PFSK-1 (cell line): ENCODE data around the gene DAAM1.
A peak's percentile ranks its signal among the peaks of the same experiment; 100 is the strongest.

Experiments used
- POLR2AphosphoS5 ChIP-seq: IDR thresholded peaks from 2 replicates; pipeline ENCODE4 v1.6.1; 2012; ENCODE audit warnings: low read depth, mild to moderate bottlenecking, control low read depth, low read length, moderate library complexity
- SIN3A ChIP-seq: IDR thresholded peaks from 2 replicates; pipeline ENCODE4 v1.6.1; 2012; ENCODE audit warnings: mild to moderate bottlenecking, low read length, moderate library complexity, borderline replicate concordance; ENCODE audit not compliant: insufficient read depth
- TAF1 ChIP-seq: IDR thresholded peaks from 2 replicates; pipeline ENCODE4 v1.6.1; 2012; ENCODE audit warnings: low read length, control low read depth, borderline replicate concordance; ENCODE audit not compliant: insufficient read depth
- TF ChIP-seq, protein P1 (sequence below), 2 experiments: IDR thresholded peaks; 2 replicates each; pipeline versions ENCODE4 v1.6.1 to v1.8.0; 2011 to 2012; ENCODE audit warnings: low read depth in 2 of 2, low read length in 2 of 2, control low read depth in 1 of 2, inconsistent platforms in 1 of 2, mild to moderate bottlenecking in 1 of 2, moderate library complexity in 1 of 2; ENCODE audit not compliant: insufficient read depth in 1 of 2

DNA sequence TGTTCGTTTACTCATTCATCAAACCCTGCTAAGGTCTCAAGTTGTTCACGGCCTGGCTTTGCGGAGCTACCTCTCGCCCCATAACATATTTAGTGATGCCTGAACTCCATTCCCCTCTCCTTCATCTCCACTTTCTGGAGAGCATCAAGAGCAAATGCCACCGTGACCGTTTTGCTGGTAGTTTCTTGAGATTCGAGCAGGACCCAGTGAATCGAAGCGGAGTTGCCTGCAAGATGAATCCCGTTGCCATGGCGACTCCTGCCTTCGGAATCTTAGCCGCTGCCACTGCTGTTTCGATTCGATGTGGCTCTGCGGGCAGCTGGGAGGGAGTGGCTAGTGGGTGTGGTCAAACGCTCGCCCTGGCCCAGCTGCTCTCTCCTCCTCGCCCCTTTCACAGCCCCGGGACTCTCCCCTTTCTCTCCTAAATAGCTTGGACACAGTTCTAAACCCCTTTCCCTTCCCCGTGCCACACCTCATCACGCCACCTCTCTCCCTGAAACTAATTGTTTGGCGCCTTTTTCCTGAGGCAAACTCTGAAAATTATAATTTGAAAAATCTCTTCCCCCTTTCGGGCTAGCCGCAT is 1.4 kb downstream of the DAAM1 start:
- TF ChIP-seq SIN3A (peak; percentile 70; the same call in 1 of the 2 replicates), TAF1 (no peak), POLR2AphosphoS5 (no peak)
- TF ChIP-seq, protein P1, sequence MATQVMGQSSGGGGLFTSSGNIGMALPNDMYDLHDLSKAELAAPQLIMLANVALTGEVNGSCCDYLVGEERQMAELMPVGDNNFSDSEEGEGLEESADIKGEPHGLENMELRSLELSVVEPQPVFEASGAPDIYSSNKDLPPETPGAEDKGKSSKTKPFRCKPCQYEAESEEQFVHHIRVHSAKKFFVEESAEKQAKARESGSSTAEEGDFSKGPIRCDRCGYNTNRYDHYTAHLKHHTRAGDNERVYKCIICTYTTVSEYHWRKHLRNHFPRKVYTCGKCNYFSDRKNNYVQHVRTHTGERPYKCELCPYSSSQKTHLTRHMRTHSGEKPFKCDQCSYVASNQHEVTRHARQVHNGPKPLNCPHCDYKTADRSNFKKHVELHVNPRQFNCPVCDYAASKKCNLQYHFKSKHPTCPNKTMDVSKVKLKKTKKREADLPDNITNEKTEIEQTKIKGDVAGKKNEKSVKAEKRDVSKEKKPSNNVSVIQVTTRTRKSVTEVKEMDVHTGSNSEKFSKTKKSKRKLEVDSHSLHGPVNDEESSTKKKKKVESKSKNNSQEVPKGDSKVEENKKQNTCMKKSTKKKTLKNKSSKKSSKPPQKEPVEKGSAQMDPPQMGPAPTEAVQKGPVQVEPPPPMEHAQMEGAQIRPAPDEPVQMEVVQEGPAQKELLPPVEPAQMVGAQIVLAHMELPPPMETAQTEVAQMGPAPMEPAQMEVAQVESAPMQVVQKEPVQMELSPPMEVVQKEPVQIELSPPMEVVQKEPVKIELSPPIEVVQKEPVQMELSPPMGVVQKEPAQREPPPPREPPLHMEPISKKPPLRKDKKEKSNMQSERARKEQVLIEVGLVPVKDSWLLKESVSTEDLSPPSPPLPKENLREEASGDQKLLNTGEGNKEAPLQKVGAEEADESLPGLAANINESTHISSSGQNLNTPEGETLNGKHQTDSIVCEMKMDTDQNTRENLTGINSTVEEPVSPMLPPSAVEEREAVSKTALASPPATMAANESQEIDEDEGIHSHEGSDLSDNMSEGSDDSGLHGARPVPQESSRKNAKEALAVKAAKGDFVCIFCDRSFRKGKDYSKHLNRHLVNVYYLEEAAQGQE (IDR thresholded peaks at IDR 0.05; ENCODE audit: insufficient read depth in 1 of 2, low read depth in 2 of 2, low read length in 2 of 2): no peak
